ENCODE measurements around the gene NTSR1. TPM values are rescaled to one million over a fixed set of nuclear protein-coding genes. Genes with fewer than 3 reads are reported as not detected.

Gene NTSR1
- total RNA-seq, 4 donors from 2014 or later, result 0.06 to 0.09 TPM; not detected in 2

- no peak overlapping the region for H3K27ac ChIP-seq
- H3K4me1 ChIP-seq, result peaks cover 10 to 44% (median 16%) of the 10 kb centered on the region in 3 donors
- no peaks in the 10 kb centered on the region for H3K27me3 ChIP-seq
- peaks cover 5 to 44% (median 16%) of the 10 kb centered on the region in 3 donors for H3K36me3 ChIP-seq
- 77 to 87% methylated on average over 9 of the region's 10 CpGs for WGBS, 2 donors
- no peaks in the 10 kb centered on the region for H3K9me3 ChIP-seq
- TF ChIP-seq, protein P1, sequence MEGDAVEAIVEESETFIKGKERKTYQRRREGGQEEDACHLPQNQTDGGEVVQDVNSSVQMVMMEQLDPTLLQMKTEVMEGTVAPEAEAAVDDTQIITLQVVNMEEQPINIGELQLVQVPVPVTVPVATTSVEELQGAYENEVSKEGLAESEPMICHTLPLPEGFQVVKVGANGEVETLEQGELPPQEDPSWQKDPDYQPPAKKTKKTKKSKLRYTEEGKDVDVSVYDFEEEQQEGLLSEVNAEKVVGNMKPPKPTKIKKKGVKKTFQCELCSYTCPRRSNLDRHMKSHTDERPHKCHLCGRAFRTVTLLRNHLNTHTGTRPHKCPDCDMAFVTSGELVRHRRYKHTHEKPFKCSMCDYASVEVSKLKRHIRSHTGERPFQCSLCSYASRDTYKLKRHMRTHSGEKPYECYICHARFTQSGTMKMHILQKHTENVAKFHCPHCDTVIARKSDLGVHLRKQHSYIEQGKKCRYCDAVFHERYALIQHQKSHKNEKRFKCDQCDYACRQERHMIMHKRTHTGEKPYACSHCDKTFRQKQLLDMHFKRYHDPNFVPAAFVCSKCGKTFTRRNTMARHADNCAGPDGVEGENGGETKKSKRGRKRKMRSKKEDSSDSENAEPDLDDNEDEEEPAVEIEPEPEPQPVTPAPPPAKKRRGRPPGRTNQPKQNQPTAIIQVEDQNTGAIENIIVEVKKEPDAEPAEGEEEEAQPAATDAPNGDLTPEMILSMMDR (IDR thresholded peaks at IDR 0.05), result no peak
- TF ChIP-seq POLR2A (IDR thresholded peaks at IDR 0.05), result no peak
- DNase-seq, result no peak
- H3K4me3 ChIP-seq, result no peak overlapping the region
- intact Hi-C loops (cut with DNase I), result no loop called here
Measured at GRCh38 chr20:62799873-62800272, 91.2 kb downstream of the NTSR1 start.

- 90 to 91% methylated on average over 13 to 19 of the region's 26 CpGs for WGBS, 2 donors
- Histone ChIP-seq H3K36me3 (peaks cover 5 to 44% (median 16%) of the 10 kb centered on the region in 3 donors), H3K4me3 (no peak overlapping the region), H3K4me1 (peaks cover 12 to 41% (median 17%) of the 10 kb centered on the region in 3 donors), H3K27me3 (no peaks in the 10 kb centered on the region), H3K9me3 (no peaks in the 10 kb centered on the region), H3K27ac (no peak overlapping the region)
- DNase-seq, result no peak
- intact Hi-C loops (cut with DNase I), result no loop called here
- TF ChIP-seq POLR2A (IDR thresholded peaks at IDR 0.05), result no peak
- TF ChIP-seq, protein P1 (IDR thresholded peaks at IDR 0.05), result no peak
Measured at GRCh38 chr20:62800314-62801259, 92.0 kb downstream of the NTSR1 start.

DNA sequence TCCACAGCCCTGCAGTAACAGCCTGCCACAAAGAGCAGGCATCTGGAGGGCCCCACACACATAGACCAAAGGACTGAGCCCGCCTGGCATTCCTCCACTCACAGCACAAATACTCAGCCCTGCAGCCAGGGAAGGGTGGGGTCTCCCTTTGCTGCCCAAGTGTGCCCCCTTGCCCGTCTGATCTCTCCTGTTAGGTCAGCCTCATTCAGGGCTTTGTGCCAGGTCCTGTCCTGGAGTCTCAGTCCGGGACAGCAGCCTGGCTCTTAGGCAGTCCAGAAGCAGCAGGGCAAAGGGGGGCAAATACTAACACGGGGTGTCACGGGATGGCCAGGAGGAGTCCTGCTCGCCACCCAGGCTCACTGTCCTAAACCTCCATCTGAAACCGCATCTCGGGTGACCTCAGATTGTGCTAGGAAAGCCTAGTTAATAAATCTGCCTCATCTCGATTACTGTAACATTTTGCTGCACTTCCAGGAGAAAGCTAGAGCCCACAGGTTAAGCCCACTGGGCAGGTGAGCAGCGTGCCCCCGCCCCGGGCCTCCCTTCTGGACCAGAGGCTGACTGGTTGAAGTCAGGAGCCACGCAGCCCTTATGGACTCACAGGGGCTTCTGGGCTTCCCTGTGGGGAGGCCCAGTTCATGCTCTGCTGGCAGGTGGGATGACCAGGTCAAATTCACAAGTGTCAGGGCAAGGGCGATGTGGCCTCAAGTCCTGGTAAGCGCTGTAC is 92.8 kb downstream of the NTSR1 start:
- intact Hi-C loops (cut with DNase I), result no loop called here
- 96% methylated on average over 5 of the region's 15 CpGs; no CpG with 5 or more reads in 1 of the 2 donors for WGBS, 2 donors
- DNase-seq, result no peak
- Histone ChIP-seq H3K27ac (no peak overlapping the region), H3K27me3 (no peaks in the 10 kb centered on the region), H3K36me3 (peaks cover 5 to 46% (median 16%) of the 10 kb centered on the region in 3 donors), H3K9me3 (no peaks in the 10 kb centered on the region), H3K4me3 (no peak overlapping the region), H3K4me1 (peaks cover 21 to 44% (median 25%) of the 10 kb centered on the region in 3 donors)
- TF ChIP-seq, protein P1 (IDR thresholded peaks at IDR 0.05), result no peak
- TF ChIP-seq POLR2A (IDR thresholded peaks at IDR 0.05), result no peak

- WGBS, 2 donors, result 61 to 81% methylated on average over 16 to 20 of the region's 22 CpGs
- Histone ChIP-seq H3K4me1 (peaks cover 22 to 44% (median 30%) of the 10 kb centered on the region in 3 donors), H3K9me3 (no peaks in the 10 kb centered on the region), H3K4me3 (no peak overlapping the region), H3K27ac (peak overlapping the region in 1 of 4 donors; percentile 9), H3K27me3 (no peaks in the 10 kb centered on the region), H3K36me3 (peaks cover 5 to 54% (median 16%) of the 10 kb centered on the region in 3 donors)
- no peak for DNase-seq
- no peak for TF ChIP-seq POLR2A (IDR thresholded peaks at IDR 0.05)
- TF ChIP-seq, protein P1 (IDR thresholded peaks at IDR 0.05), result no peak
- intact Hi-C loops (cut with DNase I), result no loop called here
Measured at GRCh38 chr20:62802026-62802712, 93.5 kb downstream of the NTSR1 start.
